Measurements from ENCODE around the gene ZNF239.
"Not testable (repeated sequence)": the region's sequence is repeated elsewhere in the genome, so short reads cannot be mapped to it uniquely, and the experiment has no call there.

The ZNF239 gene

GRCh38 chr10:43605850-43606322, 31.5 kb upstream of the ZNF239 start:
- Histone ChIP-seq H3K27me3 (ENCODE audit: low read depth, low read length) (no peaks in the 10 kb centered on the region), H4K20me1 (ENCODE audit: insufficient read depth, low read length) (no peaks in the 10 kb centered on the region), H3K9me3 (ENCODE audit: insufficient read depth, low read length) (no peaks in the 10 kb centered on the region), H3K27ac (ENCODE audit: low read length) (no peak overlapping the region), H3K4me3 (ENCODE audit: low read length) (peak overlapping the region; percentile 91), H3K4me1 (ENCODE audit: low read length) (peaks cover 4% of the 10 kb centered on the region; the same call in 1 of the 2 replicates), H3K36me3 (replicated peaks; ENCODE audit: low read depth, low read length) (peaks cover 5% of the 10 kb centered on the region), H3K9ac (ENCODE audit: low read length) (no peak overlapping the region), H3K79me2 (ENCODE audit: low read length) (peaks cover 5% of the 10 kb centered on the region; the same call in 1 of the 2 replicates), H3K4me2 (ENCODE audit: low read length) (peak overlapping the region; percentile 66), H2AFZ (ENCODE audit: low read depth, low read length) (peak overlapping the region; percentile 84; the same call in 1 of the 2 replicates)
- no peak for TF ChIP-seq CTCF (IDR thresholded peaks at IDR 0.05; ENCODE audit: low read depth, low read length)
- TF ChIP-seq EZH2phosphoT487 (IDR thresholded peaks at IDR 0.05; ENCODE audit: low read depth) = no peak

GRCh38 chr10:43601576-43601975, 27.2 kb upstream of the ZNF239 start:
- H3K79me2 ChIP-seq (ENCODE audit: low read length); H3K36me3 ChIP-seq (replicated peaks; ENCODE audit: low read depth, low read length); H3K9ac ChIP-seq (ENCODE audit: low read length); H2AFZ ChIP-seq (ENCODE audit: low read depth, low read length); H4K20me1 ChIP-seq (ENCODE audit: insufficient read depth, low read length); H3K4me1 ChIP-seq (ENCODE audit: low read length); H3K27me3 ChIP-seq (ENCODE audit: low read depth, low read length); H3K9me3 ChIP-seq (ENCODE audit: insufficient read depth, low read length); H3K4me2 ChIP-seq (ENCODE audit: low read length); H3K4me3 ChIP-seq (ENCODE audit: low read length); H3K27ac ChIP-seq (ENCODE audit: low read length): not testable (repeated sequence)

GRCh38 chr10:43599333-43599732, 24.9 kb upstream of the ZNF239 start:
- no peak overlapping the region for H3K27ac ChIP-seq (ENCODE audit: low read length)
- H3K4me1 ChIP-seq (ENCODE audit: low read length) = peaks cover 16% of the 10 kb centered on the region
- H3K4me3 ChIP-seq (ENCODE audit: low read length) = no peak overlapping the region
- H2AFZ ChIP-seq (ENCODE audit: low read depth, low read length) = no peak overlapping the region
- H3K4me2 ChIP-seq (ENCODE audit: low read length) = no peak overlapping the region
- H3K36me3 ChIP-seq (replicated peaks; ENCODE audit: low read depth, low read length) = no peaks in the 10 kb centered on the region
- no peaks in the 10 kb centered on the region for H3K79me2 ChIP-seq (ENCODE audit: low read length)
- no peak for TF ChIP-seq EZH2phosphoT487 (IDR thresholded peaks at IDR 0.05; ENCODE audit: low read depth)
- H3K9ac ChIP-seq (ENCODE audit: low read length) = no peak overlapping the region
- no peaks in the 10 kb centered on the region for H3K27me3 ChIP-seq (ENCODE audit: low read depth, low read length)
- H3K9me3 ChIP-seq (ENCODE audit: insufficient read depth, low read length) = no peaks in the 10 kb centered on the region
- H4K20me1 ChIP-seq (ENCODE audit: insufficient read depth, low read length) = no peaks in the 10 kb centered on the region

- Histone ChIP-seq H4K20me1 (ENCODE audit: insufficient read depth, low read length) (no peaks in the 10 kb centered on the region), H2AFZ (ENCODE audit: low read depth, low read length) (no peak overlapping the region), H3K4me2 (ENCODE audit: low read length) (no peak overlapping the region), H3K27ac (ENCODE audit: low read length) (no peak overlapping the region), H3K27me3 (ENCODE audit: low read depth, low read length) (no peaks in the 10 kb centered on the region), H3K4me3 (ENCODE audit: low read length) (no peak overlapping the region), H3K9ac (ENCODE audit: low read length) (no peak overlapping the region), H3K36me3 (replicated peaks; ENCODE audit: low read depth, low read length) (no peaks in the 10 kb centered on the region), H3K4me1 (ENCODE audit: low read length) (peaks cover 16% of the 10 kb centered on the region), H3K79me2 (ENCODE audit: low read length) (no peaks in the 10 kb centered on the region), H3K9me3 (ENCODE audit: insufficient read depth, low read length) (no peaks in the 10 kb centered on the region)
- no peak for TF ChIP-seq EZH2phosphoT487 (IDR thresholded peaks at IDR 0.05; ENCODE audit: low read depth)
- TF ChIP-seq CTCF (IDR thresholded peaks at IDR 0.05; ENCODE audit: low read depth, low read length) = no peak
Measured at GRCh38 chr10:43598446-43598845, 24.0 kb upstream of the ZNF239 start.

GRCh38 chr10:43596546-43596945, 22.1 kb upstream of the ZNF239 start:
- Histone ChIP-seq H3K79me2 (ENCODE audit: low read length) (no peaks in the 10 kb centered on the region), H3K9me3 (ENCODE audit: insufficient read depth, low read length) (no peaks in the 10 kb centered on the region), H2AFZ (ENCODE audit: low read depth, low read length) (no peak overlapping the region), H3K27ac (ENCODE audit: low read length) (no peak overlapping the region), H3K4me2 (ENCODE audit: low read length) (no peak overlapping the region), H3K27me3 (ENCODE audit: low read depth, low read length) (no peaks in the 10 kb centered on the region), H3K4me1 (ENCODE audit: low read length) (peaks cover 16% of the 10 kb centered on the region), H3K9ac (ENCODE audit: low read length) (no peak overlapping the region), H4K20me1 (ENCODE audit: insufficient read depth, low read length) (no peaks in the 10 kb centered on the region), H3K36me3 (replicated peaks; ENCODE audit: low read depth, low read length) (no peaks in the 10 kb centered on the region), H3K4me3 (ENCODE audit: low read length) (no peak overlapping the region)
- TF ChIP-seq EZH2phosphoT487 (IDR thresholded peaks at IDR 0.05; ENCODE audit: low read depth) (no peak), CTCF (IDR thresholded peaks at IDR 0.05; ENCODE audit: low read depth, low read length) (no peak)
